HG03159 (cell line): ENCODE data around the gene OVCA2.
A peak's percentile ranks its signal among the peaks of the same experiment; 100 is the strongest.

Experiments
- ATAC-seq: cut with Tn5 transposase; IDR thresholded peaks from one replicate; pipeline ENCODE4 v1.9.1; 2021; ENCODE audit warnings: mild to moderate bottlenecking, moderate library complexity; ENCODE audit not compliant: unreplicated experiment

OVCA2 gene

DNA sequence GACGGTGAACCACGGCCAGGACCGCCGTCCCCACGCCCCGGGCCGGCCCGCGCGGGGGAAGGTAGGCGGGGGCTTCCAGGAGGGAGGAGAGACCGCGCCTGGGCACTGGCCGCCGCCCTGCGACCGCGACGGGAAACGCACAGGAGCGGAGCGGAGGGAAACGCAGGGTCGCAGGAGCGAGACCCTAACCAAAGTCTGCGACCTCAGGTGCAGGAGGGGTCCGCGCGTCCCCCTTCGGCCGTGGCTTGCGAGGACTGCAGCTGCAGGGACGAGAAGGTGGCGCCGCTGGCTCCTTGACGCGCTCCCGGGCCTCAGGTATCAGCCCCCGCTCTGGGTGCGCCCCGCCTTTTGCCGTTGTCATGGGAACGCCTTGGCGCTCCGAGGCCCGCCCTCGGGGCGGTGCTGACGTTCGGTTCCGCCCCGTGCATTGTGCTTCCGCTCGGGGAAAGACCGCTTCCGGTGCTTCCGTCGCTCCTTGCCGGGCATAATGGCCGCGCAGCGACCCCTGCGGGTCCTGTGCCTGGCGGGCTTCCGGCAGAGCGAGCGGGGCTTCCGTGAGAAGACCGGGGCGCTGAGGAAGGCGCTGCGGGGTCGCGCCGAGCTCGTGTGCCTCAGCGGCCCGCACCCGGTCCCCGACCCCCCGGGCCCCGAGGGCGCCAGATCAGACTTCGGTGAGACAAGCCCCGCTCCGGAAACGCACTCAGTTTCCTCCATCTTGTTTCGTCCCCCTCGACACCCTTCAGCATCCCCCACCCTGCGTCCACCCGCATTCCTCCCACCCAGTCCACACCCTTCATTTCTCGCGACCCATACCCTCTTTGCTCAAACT is at the start of gene OVCA2:
TSS of gene OVCA2 (plus strand) at position 462 of the 829 bp plus-strand sequence. CDS start at position 488, 26 bp downstream.
- ATAC-seq: peak; percentile 83

DNA sequence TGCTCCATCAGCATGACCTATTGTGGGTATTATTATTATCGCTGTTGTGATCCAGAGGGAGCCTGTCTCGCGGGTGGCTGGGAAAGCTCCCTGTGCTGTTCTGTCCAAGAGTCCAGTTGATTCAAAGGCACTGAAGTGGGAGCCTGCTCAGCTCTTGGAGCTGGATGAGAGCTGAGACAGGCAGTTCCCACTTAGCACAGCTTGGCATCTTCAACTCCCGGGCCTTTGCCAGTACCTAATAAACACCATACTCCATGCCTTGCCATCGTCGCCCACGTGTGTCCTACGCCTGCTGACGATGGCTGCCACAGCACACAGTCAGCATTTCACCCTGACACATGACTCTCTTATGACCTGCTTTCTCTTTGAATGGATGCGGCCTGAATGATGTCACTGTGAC is 49.3 kb upstream of the OVCA2 start:
- ATAC-seq: no peak

DNA sequence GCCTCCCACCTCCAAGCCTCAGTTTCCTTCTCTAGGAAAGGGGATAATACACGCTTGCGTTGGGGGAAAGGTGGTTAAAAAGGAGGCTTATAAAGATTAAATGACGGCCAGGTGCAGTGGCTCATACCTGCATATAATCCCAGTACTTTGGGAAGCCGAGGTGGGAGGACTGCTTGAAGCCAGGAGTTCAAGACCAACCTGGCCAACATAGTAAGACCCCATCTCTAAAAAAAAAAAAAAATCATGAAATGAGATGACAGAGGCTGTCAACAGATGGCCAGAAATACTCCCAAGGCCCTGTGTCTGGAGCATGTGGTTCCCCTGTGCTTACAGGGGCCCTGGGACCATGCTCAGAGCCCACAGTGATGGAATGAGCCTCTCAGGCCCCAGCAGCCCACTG is 47.1 kb upstream of the OVCA2 start:
- ATAC-seq: no peak

GRCh38 chr17:1995321-1995892 is 46.4 kb upstream of the OVCA2 start:
- no peak for ATAC-seq

DNA sequence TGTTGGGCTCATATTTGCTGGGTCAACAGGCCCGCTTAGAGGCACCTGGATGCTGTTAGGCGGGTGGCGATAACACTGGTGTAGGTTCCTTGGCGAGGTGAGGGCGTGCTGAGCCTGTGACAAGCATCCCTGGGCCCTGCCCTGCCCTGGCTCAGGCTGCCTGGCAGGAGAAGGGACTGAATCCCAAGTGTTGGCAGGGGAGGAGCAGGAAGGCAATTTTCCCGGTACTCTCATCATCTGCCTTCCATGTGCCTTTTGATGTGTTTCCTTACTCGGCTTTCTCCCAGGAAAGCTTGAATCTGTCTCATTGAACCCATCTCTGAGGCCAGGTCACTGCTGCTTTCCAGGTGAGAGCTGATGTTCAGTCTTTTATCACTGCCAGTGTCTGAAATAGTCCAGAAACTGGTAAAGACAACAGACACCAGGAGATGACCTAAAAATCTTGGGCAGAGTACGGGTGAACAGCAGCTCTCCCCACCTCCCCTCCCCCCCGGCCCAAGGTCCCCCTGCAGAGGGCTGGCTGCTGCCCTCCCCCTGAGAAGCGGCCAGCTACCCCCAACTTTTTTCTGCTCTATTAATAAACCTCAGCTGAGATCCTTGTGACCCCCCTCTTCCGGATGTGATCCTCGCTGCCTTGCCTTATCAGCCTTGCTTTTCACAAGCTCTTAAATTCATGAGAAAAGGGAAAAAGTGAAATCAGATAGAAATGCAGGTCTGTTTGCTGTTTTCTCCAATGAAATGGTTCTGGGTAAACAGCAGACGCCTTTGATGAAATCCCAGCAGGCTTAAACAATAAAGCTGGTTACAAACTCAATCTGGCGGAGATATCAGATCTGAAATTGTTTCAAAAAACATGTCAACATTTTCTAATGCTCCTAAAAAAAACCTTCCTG is 45.7 kb upstream of the OVCA2 start:
- ATAC-seq: no peak

GRCh38 chr17:1996800-1997288 is 45.0 kb upstream of the OVCA2 start:
- ATAC-seq: no peak

GRCh38 chr17:1997289-1997926 is 44.4 kb upstream of the OVCA2 start:
- ATAC-seq: no peak

DNA sequence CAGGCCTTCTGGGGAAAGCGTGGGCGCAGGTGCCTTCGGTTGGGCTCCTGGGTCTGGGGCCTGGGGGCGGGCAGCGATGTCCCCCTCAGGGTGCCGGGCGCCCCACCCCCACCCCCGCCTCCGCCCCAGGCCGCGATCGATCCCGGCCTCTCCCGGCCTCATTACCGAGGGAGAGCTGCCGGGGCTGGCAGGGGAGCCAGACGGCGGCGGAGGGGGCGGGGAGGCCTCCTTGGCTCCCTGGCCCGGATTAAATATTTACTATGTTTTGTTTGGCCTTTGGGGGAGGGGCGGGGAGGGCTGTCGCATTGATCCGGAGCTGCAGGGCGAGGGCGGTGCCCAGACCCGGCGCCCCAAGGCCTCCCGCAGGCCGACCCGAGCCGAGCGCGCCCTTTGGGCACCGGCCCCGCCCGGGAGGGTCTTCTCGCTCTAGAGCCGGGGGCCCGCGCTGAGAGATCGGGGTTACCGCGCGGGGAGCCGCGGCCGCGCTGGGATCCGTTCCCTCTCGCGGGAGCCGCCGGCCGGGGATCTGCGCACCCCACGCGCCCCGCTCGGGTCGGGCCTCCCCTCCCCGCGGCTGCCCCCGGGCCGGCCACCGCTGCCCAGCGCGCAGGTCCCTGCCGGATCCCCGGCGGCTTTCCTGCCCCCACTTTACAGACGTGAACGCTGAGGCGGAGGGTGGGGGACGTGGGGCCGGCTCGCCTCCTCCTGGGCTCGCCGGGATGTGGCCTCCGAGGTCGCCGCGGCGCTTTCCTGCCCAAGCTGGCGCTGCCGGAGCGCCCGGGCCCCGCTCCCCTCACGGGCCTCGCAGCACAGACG is 43.7 kb upstream of the OVCA2 start:
- ATAC-seq: no peak

- no peak for ATAC-seq
Measured at GRCh38 chr17:1999557-2000251, 42.1 kb upstream of the OVCA2 start.

- ATAC-seq: no peak
Measured at GRCh38 chr17:2002767-2003329, 39.0 kb upstream of the OVCA2 start.

- no peak for ATAC-seq
Measured at GRCh38 chr17:2003525-2003924, 38.3 kb upstream of the OVCA2 start.

DNA sequence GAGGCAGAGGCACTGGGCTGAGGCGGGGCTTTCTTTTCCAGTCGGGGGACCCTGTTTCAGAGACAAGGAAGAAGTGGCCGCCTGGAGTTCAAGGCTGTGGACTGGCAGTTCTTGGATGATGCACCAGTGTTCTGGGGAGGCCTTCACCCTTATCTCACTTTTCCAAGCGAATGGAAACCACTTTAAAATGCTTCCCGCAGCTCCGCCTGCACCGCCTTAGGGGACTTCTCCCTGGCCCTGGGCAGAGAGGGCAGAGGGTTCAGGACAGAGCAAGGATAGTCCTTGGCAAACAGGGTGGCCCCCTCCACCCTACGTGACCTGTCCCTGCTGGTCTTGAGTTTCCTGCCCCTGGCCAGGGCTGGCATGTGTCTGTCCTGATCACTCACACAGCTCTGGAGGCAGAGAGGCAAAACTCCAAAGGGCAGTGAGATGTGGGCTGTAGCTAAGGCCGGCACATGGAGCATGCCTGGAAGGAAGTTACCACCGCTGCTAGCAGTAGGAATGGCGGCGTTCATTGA is 37.3 kb upstream of the OVCA2 start:
- no peak for ATAC-seq

DNA sequence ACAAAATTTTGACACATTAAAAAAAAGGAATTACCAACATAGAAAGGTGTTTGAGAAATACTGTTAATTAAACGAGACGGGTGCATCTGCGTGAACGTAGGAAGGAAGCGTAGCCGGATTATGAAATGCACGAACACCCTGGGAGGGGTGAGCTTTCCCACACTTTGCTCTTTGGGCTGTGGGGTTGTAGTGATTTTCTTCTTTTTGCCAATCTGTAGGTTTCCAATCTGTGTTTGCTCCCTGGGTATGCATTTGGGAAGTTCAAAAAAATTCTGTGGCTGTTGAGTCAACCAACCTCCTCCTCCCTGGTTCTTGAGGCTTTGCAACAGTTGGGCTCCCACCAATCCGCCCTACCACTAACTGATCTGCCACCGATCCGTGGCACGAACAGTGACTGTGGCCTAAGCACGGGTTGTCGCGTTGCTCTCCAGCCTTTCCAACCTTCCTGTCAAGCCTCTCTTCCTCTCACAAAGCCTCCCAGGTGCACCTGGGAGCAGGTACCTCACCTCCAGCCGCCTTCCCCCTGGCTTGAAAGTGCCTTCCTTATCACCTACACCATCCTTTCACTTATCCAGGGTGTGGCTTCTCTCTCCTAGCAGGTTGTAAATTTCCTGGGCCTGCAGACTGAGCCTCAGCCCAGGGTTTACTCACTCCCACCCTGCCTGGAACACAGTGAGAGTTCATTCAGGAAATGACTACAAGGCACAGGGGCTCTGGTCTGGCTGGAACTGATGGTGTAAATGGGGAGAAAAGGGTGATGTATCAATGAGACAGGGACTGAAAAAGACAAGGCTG is 33.3 kb upstream of the OVCA2 start:
- no peak for ATAC-seq

- no peak for ATAC-seq
Measured at GRCh38 chr17:2009737-2010136, 32.1 kb upstream of the OVCA2 start.

GRCh38 chr17:2011411-2012371 is 30.1 kb upstream of the OVCA2 start:
- no peak for ATAC-seq

GRCh38 chr17:2012499-2012898 is 29.3 kb upstream of the OVCA2 start:
- no peak for ATAC-seq
